SK-N-SH (cell line): ENCODE data around the gene GTF3C1.

ENCODE experiments used
- EZH2phosphoT487 ChIP-seq: fragments of 200-600 bp; sonication (generic); IDR thresholded peaks from 2 replicates; pipeline ENCODE4 v1.6.1; 2017; ENCODE audit warnings: low read depth, mixed run types, mild to moderate bottlenecking, antibody characterized with exemption, moderate library complexity, borderline replicate concordance
- POLR2AphosphoS5 ChIP-seq: IDR thresholded peaks from 2 replicates; pipeline ENCODE4 v1.6.1; 2012; ENCODE audit warnings: low read depth, low read length
- SIN3A ChIP-seq: IDR thresholded peaks from 2 replicates; pipeline ENCODE4 v1.6.1; 2012; ENCODE audit warnings: low read depth, mild to moderate bottlenecking, low read length, moderate library complexity, borderline replicate concordance
- TF ChIP-seq, protein P1 (sequence below): fragments of 200-600 bp; sonication (generic); IDR thresholded peaks from 2 replicates; pipeline ENCODE4 v1.6.1; 2017; ENCODE audit warnings: antibody characterized with exemption, mild to moderate bottlenecking, moderate library complexity
- TF ChIP-seq, protein P2 (sequence below): fragments of 150-350 bp; IDR thresholded peaks from 2 replicates; pipeline ENCODE4 v1.6.1; 2017; ENCODE audit warnings: antibody characterized with exemption, low read length, low read depth, borderline replicate concordance

DNA sequence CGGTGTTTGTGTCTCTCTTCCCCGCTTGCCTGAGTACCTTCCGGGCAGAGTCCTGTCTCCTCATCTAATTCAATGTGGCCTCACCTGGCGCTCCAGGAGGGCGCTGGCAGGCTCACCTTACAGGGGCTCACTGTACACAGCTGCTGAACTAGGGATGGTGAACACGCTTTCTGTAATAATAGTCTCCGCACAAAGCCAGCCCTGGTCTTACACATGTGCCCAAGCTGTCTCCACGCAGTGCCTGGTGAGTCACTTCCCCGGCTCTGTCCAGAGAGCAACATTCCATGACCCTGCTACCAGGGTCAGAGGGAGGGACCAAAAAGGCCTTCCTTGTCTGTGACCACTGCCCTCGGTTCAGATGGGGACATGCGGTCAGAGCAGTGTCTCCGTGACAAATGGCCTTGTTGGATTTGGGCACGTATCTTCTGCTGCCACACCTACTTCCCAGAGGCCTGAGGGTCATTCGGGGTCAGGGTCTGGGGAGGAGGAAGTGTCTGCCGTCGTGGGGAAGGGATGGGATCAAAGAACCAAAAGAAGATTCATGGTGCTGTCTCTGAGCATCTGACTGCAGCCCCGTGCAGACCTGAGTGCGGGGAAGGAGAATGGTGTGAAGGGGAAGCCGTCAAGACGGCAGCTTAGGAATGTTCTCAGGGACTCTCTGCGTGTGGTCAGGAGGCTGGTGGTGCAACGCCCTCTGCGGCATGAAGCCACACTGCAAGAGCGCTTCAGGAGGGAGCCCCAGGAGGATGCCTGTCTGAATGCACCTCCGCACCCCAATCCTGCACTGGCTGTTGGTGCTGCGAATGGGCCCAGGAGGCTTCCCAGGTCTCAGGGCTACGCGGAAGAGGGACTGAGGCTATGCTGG, 78.9 kb downstream of the GTF3C1 start:
- TF ChIP-seq, protein P1, sequence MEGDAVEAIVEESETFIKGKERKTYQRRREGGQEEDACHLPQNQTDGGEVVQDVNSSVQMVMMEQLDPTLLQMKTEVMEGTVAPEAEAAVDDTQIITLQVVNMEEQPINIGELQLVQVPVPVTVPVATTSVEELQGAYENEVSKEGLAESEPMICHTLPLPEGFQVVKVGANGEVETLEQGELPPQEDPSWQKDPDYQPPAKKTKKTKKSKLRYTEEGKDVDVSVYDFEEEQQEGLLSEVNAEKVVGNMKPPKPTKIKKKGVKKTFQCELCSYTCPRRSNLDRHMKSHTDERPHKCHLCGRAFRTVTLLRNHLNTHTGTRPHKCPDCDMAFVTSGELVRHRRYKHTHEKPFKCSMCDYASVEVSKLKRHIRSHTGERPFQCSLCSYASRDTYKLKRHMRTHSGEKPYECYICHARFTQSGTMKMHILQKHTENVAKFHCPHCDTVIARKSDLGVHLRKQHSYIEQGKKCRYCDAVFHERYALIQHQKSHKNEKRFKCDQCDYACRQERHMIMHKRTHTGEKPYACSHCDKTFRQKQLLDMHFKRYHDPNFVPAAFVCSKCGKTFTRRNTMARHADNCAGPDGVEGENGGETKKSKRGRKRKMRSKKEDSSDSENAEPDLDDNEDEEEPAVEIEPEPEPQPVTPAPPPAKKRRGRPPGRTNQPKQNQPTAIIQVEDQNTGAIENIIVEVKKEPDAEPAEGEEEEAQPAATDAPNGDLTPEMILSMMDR, result no peak
- TF ChIP-seq EZH2phosphoT487 (no peak), SIN3A (no peak), POLR2AphosphoS5 (no peak)
- TF ChIP-seq, protein P2, sequence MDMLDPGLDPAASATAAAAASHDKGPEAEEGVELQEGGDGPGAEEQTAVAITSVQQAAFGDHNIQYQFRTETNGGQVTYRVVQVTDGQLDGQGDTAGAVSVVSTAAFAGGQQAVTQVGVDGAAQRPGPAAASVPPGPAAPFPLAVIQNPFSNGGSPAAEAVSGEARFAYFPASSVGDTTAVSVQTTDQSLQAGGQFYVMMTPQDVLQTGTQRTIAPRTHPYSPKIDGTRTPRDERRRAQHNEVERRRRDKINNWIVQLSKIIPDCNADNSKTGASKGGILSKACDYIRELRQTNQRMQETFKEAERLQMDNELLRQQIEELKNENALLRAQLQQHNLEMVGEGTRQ, result no peak
